GM21723 (cell line): ENCODE data around the gene TMEM200B.
"Not testable (repeated sequence)": the region's sequence is repeated elsewhere in the genome, so short reads cannot be mapped to it uniquely, and the experiment has no call there.

Experiments used
- ATAC-seq: cut with Tn5 transposase; IDR thresholded peaks from one replicate; pipeline ENCODE4 v1.9.1; 2021; ENCODE audit warnings: mild to moderate bottlenecking, moderate library complexity; ENCODE audit not compliant: unreplicated experiment

Gene TMEM200B

GRCh38 chr1:29136391-29136915, 12.8 kb upstream of the TMEM200B start:
- ATAC-seq: no peak

GRCh38 chr1:29134695-29135028, 11.0 kb upstream of the TMEM200B start:
- ATAC-seq: no peak

- no peak for ATAC-seq
Measured at GRCh38 chr1:29133861-29134694, 10.4 kb upstream of the TMEM200B start.

GRCh38 chr1:29131056-29131455, 7.4 kb upstream of the TMEM200B start:
- not testable (repeated sequence) for ATAC-seq

GRCh38 chr1:29129916-29130315, 6.2 kb upstream of the TMEM200B start:
- ATAC-seq: no peak

- ATAC-seq: no peak
Measured at GRCh38 chr1:29128739-29129138, 5.0 kb upstream of the TMEM200B start.

GRCh38 chr1:29126198-29126597, 2.5 kb upstream of the TMEM200B start:
- ATAC-seq: no peak

- no peak for ATAC-seq
Measured at GRCh38 chr1:29125788-29126187, 2.1 kb upstream of the TMEM200B start.

- no peak for ATAC-seq
Measured at GRCh38 chr1:29125237-29125641, 1.5 kb upstream of the TMEM200B start.

GRCh38 chr1:29124366-29125236, 898 bp upstream of the TMEM200B start:
- ATAC-seq: no peak

- no peak for ATAC-seq
Measured at GRCh38 chr1:29123053-29123886, 433 bp downstream of the TMEM200B start.

- no peak for ATAC-seq
Measured at GRCh38 chr1:29122682-29123052, 1.0 kb downstream of the TMEM200B start.

- no peak for ATAC-seq
Measured at GRCh38 chr1:29121936-29122681, 1.6 kb downstream of the TMEM200B start.

- ATAC-seq: no peak
Measured at GRCh38 chr1:29121516-29121935, 2.2 kb downstream of the TMEM200B start.

- no peak for ATAC-seq
Measured at GRCh38 chr1:29120947-29121485, 2.7 kb downstream of the TMEM200B start.

- no peak for ATAC-seq
Measured at GRCh38 chr1:29120367-29120766, 3.3 kb downstream of the TMEM200B start.

GRCh38 chr1:29119121-29119929, 4.4 kb downstream of the TMEM200B start:
- no peak for ATAC-seq

GRCh38 chr1:29117381-29117780, 6.3 kb downstream of the TMEM200B start:
- no peak for ATAC-seq

GRCh38 chr1:29114654-29115053, 9.0 kb downstream of the TMEM200B start:
- ATAC-seq: no peak
